Liver (tissue), 9 donors: ENCODE data around the gene SORCS2. TPM values are rescaled to one million over a fixed set of nuclear protein-coding genes. Genes with fewer than 3 reads are reported as not detected.

Experiments
- DNase-seq: peaks from one replicate; pipeline ENCODE4 v3.0.0-alpha.2; 2017; ENCODE audit warnings: low spot score
- H3K27ac ChIP-seq, 2 donors: one replicate each; pipeline ENCODE4 v1.7.0; 2013; ENCODE audit warnings: inconsistent platforms in 2 of 2, low read length in 2 of 2, control low read depth in 1 of 2, low read depth in 1 of 2, mild to moderate bottlenecking in 1 of 2
- H3K27me3 ChIP-seq, 4 donors: one replicate each; pipeline versions ENCODE4 v1.6.1 to v1.7.0; 2013; ENCODE audit warnings: low read length in 3 of 4, inconsistent platforms in 1 of 4, mild to moderate bottlenecking in 1 of 4, moderate library complexity in 1 of 4; ENCODE audit not compliant: control insufficient read depth in 4 of 4, insufficient read depth in 4 of 4
- H3K36me3 ChIP-seq, 4 donors: one replicate each; pipeline versions ENCODE4 v1.6.1 to v1.7.0; 2013; ENCODE audit warnings: low read length in 3 of 4, mild to moderate bottlenecking in 3 of 4, low read depth in 1 of 4, moderate library complexity in 1 of 4; ENCODE audit not compliant: control insufficient read depth in 4 of 4, insufficient read depth in 3 of 4
- H3K4me1 ChIP-seq, 4 donors: one replicate each; pipeline versions ENCODE4 v1.6.1 to v1.7.0; 2013; ENCODE audit warnings: low read length in 3 of 4, mild to moderate bottlenecking in 3 of 4, moderate library complexity in 1 of 4; ENCODE audit not compliant: control insufficient read depth in 4 of 4, insufficient read depth in 4 of 4
- H3K4me3 ChIP-seq, 3 donors: one replicate each; pipeline versions ENCODE4 v1.6.1 to v1.7.0; 2013; ENCODE audit warnings: low read length in 3 of 3, control low read depth in 1 of 3, low read depth in 1 of 3, mild to moderate bottlenecking in 1 of 3
- H3K9ac ChIP-seq, 2 donors: one replicate each; pipeline ENCODE4 v1.7.0; 2013; ENCODE audit warnings: low read length in 2 of 2, mild to moderate bottlenecking in 2 of 2, moderate library complexity in 2 of 2, control low read depth in 1 of 2, low read depth in 1 of 2
- H3K9me3 ChIP-seq, 4 donors: one replicate each; pipeline versions ENCODE4 v1.6.1 to v1.7.0; 2013; ENCODE audit warnings: low read length in 3 of 4; ENCODE audit not compliant: control insufficient read depth in 4 of 4
- CTCF ChIP-seq: fragments of 150-350 bp; IDR thresholded peaks from 2 replicates; pipeline ENCODE4 v1.5.1; 2017; ENCODE audit warnings: improper control_type of control experiment, low read depth, low read length; ENCODE audit not compliant: missing input control
- EGR1 ChIP-seq, 2 donors: IDR thresholded peaks; 2 replicates each; pipeline ENCODE4 v1.6.1; 2016 to 2018; ENCODE audit warnings: antibody characterized with exemption in 2 of 2, low read depth in 2 of 2
- FOXA1 ChIP-seq: IDR thresholded peaks from 2 replicates; pipeline ENCODE4 v1.6.1; 2016; ENCODE audit warnings: antibody characterized with exemption
- FOXA2 ChIP-seq: IDR thresholded peaks from 2 replicates; pipeline ENCODE4 v1.6.1; 2016; ENCODE audit warnings: antibody characterized with exemption
- GABPA ChIP-seq, 2 donors: IDR thresholded peaks in 1 of 2; conservative IDR thresholded peaks in 1 of 2; 2 replicates each; pipeline ENCODE4 v1.6.1; 2016; ENCODE audit warnings: antibody characterized with exemption in 2 of 2, mild to moderate bottlenecking in 1 of 2, moderate library complexity in 1 of 2
- HNF4A ChIP-seq, 2 donors: conservative IDR thresholded peaks; 2 replicates each; pipeline ENCODE4 v1.6.1; 2016; ENCODE audit warnings: antibody characterized with exemption in 2 of 2, mild to moderate bottlenecking in 2 of 2
- HNF4G ChIP-seq: IDR thresholded peaks from 2 replicates; pipeline ENCODE4 v1.6.1; 2016; ENCODE audit warnings: antibody characterized with exemption
- JUND ChIP-seq, 2 donors: IDR thresholded peaks; 2 replicates each; pipeline ENCODE4 v1.6.1; 2016; ENCODE audit warnings: antibody characterized with exemption in 2 of 2
- MAX ChIP-seq: IDR thresholded peaks from 2 replicates; pipeline ENCODE4 v1.6.1; 2016; ENCODE audit warnings: antibody characterized with exemption
- NR2F2 ChIP-seq: IDR thresholded peaks from 2 replicates; pipeline ENCODE4 v1.6.1; 2016; ENCODE audit warnings: antibody characterized with exemption
- RAD21 ChIP-seq, 2 donors: IDR thresholded peaks; 2 replicates each; pipeline ENCODE4 v1.6.1; 2016; ENCODE audit warnings: antibody characterized with exemption in 2 of 2, mild to moderate bottlenecking in 2 of 2
- RXRA ChIP-seq, 2 donors: IDR thresholded peaks; 2 replicates each; pipeline ENCODE4 v1.6.1; 2017 to 2018; ENCODE audit warnings: antibody characterized with exemption in 2 of 2, mild to moderate bottlenecking in 1 of 2
- SP1 ChIP-seq: IDR thresholded peaks from 2 replicates; pipeline ENCODE4 v1.6.1; 2018; ENCODE audit warnings: antibody characterized with exemption, mild to moderate bottlenecking
- WGBS: extraction: QIAGEN DNeasy Blood & Tissue Kit; methylation state at CpG from one replicate; pipeline ENCODE4 v1.1.7; 2013; 5-methylcytosine and 5-hydroxymethylcytosine counted together
- polyA plus RNA-seq, 2 donors: library from polyadenylated mRNA; stranded (reverse) in 1 of 2; unstranded in 1 of 2; fragments of 200-250 nt in 1 of 2; fragments of >200 nt in 1 of 2; fragmentation: Nextera tagmentation in 1 of 2; extraction: Ambion mirVana in 1 of 2; gene quantifications; one replicate each; pipeline versions ENCODE4 v1.2.1 to v1.2.3, GENCODE V29; 2013 to 2015
- total RNA-seq, 2 donors: library from RNA; depleted of rRNA; stranded (reverse); fragments of >200 nt; gene quantifications; one replicate each; pipeline ENCODE4 v1.2.3, GENCODE V29; 2014
- TF ChIP-seq, protein P1 (sequence below): IDR thresholded peaks from 2 replicates; pipeline ENCODE4 v1.6.1; 2016; ENCODE audit warnings: antibody characterized with exemption
- TF ChIP-seq, protein P2 (sequence below): IDR thresholded peaks from 2 replicates; pipeline ENCODE4 v1.6.1; 2016; ENCODE audit warnings: antibody characterized with exemption, mild to moderate bottlenecking
- donor health status: healthy.
- donor health status: healthy.
- donor health status: healthy.
- donor health status: healthy.
- donor health status: healthy.

The SORCS2 gene
- total and polyA plus RNA-seq, 4 donors = 0.10 to 1.4 (median 0.92) TPM

- Histone ChIP-seq H3K36me3 (peaks cover 0 to 2% (median 0%) of the 10 kb centered on the region in 4 donors), H3K9me3 (no peaks in the 10 kb centered on the region), H3K27me3 (no peaks in the 10 kb centered on the region), H3K4me3 (no peak overlapping the region), H3K27ac (no peak overlapping the region), H3K4me1 (no peaks in the 10 kb centered on the region), H3K9ac (no peak overlapping the region)
- WGBS = 85% methylated on average over 4 of the region's 4 CpGs
- TF ChIP-seq, protein P1, sequence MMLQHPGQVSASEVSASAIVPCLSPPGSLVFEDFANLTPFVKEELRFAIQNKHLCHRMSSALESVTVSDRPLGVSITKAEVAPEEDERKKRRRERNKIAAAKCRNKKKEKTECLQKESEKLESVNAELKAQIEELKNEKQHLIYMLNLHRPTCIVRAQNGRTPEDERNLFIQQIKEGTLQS = no peak
- TF ChIP-seq, protein P2, sequence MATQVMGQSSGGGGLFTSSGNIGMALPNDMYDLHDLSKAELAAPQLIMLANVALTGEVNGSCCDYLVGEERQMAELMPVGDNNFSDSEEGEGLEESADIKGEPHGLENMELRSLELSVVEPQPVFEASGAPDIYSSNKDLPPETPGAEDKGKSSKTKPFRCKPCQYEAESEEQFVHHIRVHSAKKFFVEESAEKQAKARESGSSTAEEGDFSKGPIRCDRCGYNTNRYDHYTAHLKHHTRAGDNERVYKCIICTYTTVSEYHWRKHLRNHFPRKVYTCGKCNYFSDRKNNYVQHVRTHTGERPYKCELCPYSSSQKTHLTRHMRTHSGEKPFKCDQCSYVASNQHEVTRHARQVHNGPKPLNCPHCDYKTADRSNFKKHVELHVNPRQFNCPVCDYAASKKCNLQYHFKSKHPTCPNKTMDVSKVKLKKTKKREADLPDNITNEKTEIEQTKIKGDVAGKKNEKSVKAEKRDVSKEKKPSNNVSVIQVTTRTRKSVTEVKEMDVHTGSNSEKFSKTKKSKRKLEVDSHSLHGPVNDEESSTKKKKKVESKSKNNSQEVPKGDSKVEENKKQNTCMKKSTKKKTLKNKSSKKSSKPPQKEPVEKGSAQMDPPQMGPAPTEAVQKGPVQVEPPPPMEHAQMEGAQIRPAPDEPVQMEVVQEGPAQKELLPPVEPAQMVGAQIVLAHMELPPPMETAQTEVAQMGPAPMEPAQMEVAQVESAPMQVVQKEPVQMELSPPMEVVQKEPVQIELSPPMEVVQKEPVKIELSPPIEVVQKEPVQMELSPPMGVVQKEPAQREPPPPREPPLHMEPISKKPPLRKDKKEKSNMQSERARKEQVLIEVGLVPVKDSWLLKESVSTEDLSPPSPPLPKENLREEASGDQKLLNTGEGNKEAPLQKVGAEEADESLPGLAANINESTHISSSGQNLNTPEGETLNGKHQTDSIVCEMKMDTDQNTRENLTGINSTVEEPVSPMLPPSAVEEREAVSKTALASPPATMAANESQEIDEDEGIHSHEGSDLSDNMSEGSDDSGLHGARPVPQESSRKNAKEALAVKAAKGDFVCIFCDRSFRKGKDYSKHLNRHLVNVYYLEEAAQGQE = no peak
- TF ChIP-seq RAD21 (IDR thresholded peaks at IDR 0.05) = no peak
- no peak for TF ChIP-seq HNF4G
- TF ChIP-seq HNF4A (conservative IDR thresholded peaks at IDR 0.05) = no peak
- no peak for TF ChIP-seq CTCF
- no peak for TF ChIP-seq SP1
- no peak for TF ChIP-seq MAX
- no peak for TF ChIP-seq NR2F2
- TF ChIP-seq FOXA2 = no peak
- TF ChIP-seq JUND (IDR thresholded peaks at IDR 0.05) = no peak
- TF ChIP-seq FOXA1 = no peak
- no peak for DNase-seq
Measured at GRCh38 chr4:7672601-7673000, 480.3 kb downstream of the SORCS2 start.

DNA sequence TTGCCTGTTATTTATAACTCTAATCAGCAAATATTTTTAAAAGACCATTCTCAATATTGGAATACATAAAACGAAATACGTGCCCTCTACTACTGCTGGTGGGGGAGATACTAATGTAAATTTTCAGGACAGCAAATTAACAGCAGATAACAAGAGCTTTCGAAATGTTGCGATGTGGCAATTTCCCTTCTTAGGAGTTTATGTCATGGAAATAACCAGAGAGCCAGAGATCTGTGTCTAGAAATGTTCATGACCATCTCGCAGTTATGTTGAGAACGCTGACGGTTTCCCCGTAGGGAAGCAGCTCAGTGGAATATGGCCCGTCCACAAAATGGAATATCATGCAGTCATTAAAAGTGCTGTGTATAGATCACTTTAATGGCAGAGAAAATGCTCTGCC is 480.8 kb downstream of the SORCS2 start:
- no peak overlapping the region for H3K27ac ChIP-seq
- WGBS = 83% methylated on average over 9 of the region's 9 CpGs
- no peaks in the 10 kb centered on the region for H3K27me3 ChIP-seq
- peaks cover 0 to 2% (median 0%) of the 10 kb centered on the region in 4 donors for H3K36me3 ChIP-seq
- TF ChIP-seq NR2F2 (no peak), HNF4G (no peak), EGR1 (IDR thresholded peaks at IDR 0.05; ENCODE audit: low read depth in 2 of 2) (no peak), RXRA (IDR thresholded peaks at IDR 0.05) (no peak), MAX (no peak), GABPA (IDR thresholded peaks at IDR 0.05 in 1 of 2, conservative IDR thresholded peaks at IDR 0.05 in 1 of 2) (no peak)
- TF ChIP-seq, protein P2 = no peak
- TF ChIP-seq, protein P1 = no peak
- no peaks in the 10 kb centered on the region for H3K4me1 ChIP-seq
- no peak overlapping the region for H3K4me3 ChIP-seq
- DNase-seq = no peak
- H3K9ac ChIP-seq = no peak overlapping the region
- no peaks in the 10 kb centered on the region for H3K9me3 ChIP-seq
